Esophagus squamous epithelium (tissue), 4 donors: ENCODE measurements around the gene CFL1.

ENCODE experiments used
- CTCF ChIP-seq, 6 experiments: fragments of 450-650 bp in 4 of 6; fragments of 200-600 bp in 2 of 6; sonication (generic) in 2 of 6; IDR thresholded peaks; one replicate each; pipeline ENCODE4 v1.5.1; 2016 to 2019; ENCODE audit warnings: antibody characterized with exemption in 6 of 6, mild to moderate bottlenecking in 4 of 6, moderate library complexity in 4 of 6
- POLR2A ChIP-seq, 4 donors: fragments of 450-650 bp; IDR thresholded peaks; one replicate each; pipeline ENCODE4 v1.6.1; 2017; ENCODE audit warnings: antibody characterized with exemption in 4 of 4, mild to moderate bottlenecking in 4 of 4, moderate library complexity in 3 of 4

GRCh38 chr11:65850217-65851082, 7.5 kb downstream of the CFL1 start:
- TF ChIP-seq POLR2A (IDR thresholded peaks at IDR 0.05) (no peak), CTCF (IDR thresholded peaks at IDR 0.05) (no peak)
